B cell (primary cell): ENCODE data around the gene PDZD7. TPM values are rescaled to one million over a fixed set of nuclear protein-coding genes. Genes with fewer than 3 reads are reported as not detected.

ENCODE experiments used
- ATAC-seq: fragments of 200-7000 bp; cut with Tn5 transposase; one replicate; pipeline ENCODE4 v1.10.0; 2021; ENCODE audit warnings: low read depth, mild to moderate bottlenecking, moderate number of reproducible peaks, moderate library complexity
- CTCF ChIA-PET: fragments of 350-600 bp; sonication (Branson Sonifier 250); formaldehyde crosslinking; loops from one replicate; lab custom pipeline; 2021; ENCODE audit warnings: antibody characterized with exemption, inconsistent platforms; lab: Charles Lee
- POLR2A ChIA-PET: fragments of 350-600 bp; sonication (Branson Sonifier 250); formaldehyde crosslinking; loops from one replicate; lab custom pipeline; 2021; ENCODE audit warnings: antibody characterized with exemption; lab: Charles Lee
- DNase-seq: peaks from one replicate; pipeline ENCODE4 v3.0.0; 2013
- H2AFZ ChIP-seq: 2 replicates; pipeline ENCODE4 v1.6.1; 2012; ENCODE audit warnings: mild to moderate bottlenecking, low read depth, low read length; ENCODE audit not compliant: insufficient read depth, poor library complexity, severe bottlenecking
- H3K27ac ChIP-seq, 2 donors: 1 replicate in 1 of 2; 2 replicates in 1 of 2; pipeline ENCODE4 v1.5.1; 2012 to 2013; ENCODE audit warnings: low read length in 2 of 2, mild to moderate bottlenecking in 2 of 2, moderate library complexity in 1 of 2
- H3K27me3 ChIP-seq, 4 experiments: fragments of 200-600 bp in 1 of 4; sonication (generic) in 1 of 4; replicated peaks in 1 of 4; 1 replicate in 2 of 4; 2 replicates in 2 of 4; pipeline versions ENCODE4 v1.6.1 to v1.7.0; 2013 to 2016; ENCODE audit warnings: low read length in 3 of 4, mild to moderate bottlenecking in 2 of 4, mixed read lengths in 1 of 4, moderate library complexity in 1 of 4; ENCODE audit not compliant: insufficient read depth in 4 of 4, control insufficient read depth in 3 of 4; ENCODE audit errors: control extremely low read depth in 1 of 4
- H3K36me3 ChIP-seq, 2 experiments: replicated peaks in 1 of 2; 1 replicate in 1 of 2; 2 replicates in 1 of 2; pipeline versions ENCODE4 v1.6.1 to v1.7.1; 2013; ENCODE audit warnings: low read length in 1 of 2; ENCODE audit not compliant: insufficient read depth in 2 of 2, control insufficient read depth in 1 of 2; ENCODE audit errors: control extremely low read depth in 1 of 2, extremely low read depth in 1 of 2
- H3K4me1 ChIP-seq, 2 donors: fragments of 200-600 bp in 1 of 2; sonication (generic) in 1 of 2; 1 replicate in 1 of 2; 2 replicates in 1 of 2; pipeline versions ENCODE4 v1.5.1 to v1.6.1; 2013 to 2017; ENCODE audit warnings: low read length in 2 of 2; ENCODE audit not compliant: control insufficient read depth in 2 of 2, insufficient read depth in 2 of 2
- H3K4me2 ChIP-seq: replicated peaks from 2 replicates; pipeline ENCODE3; 2012; ENCODE audit warnings: mild to moderate bottlenecking, low read depth, low read length; ENCODE audit not compliant: poor library complexity, severe bottlenecking
- H3K4me3 ChIP-seq, 5 experiments: fragments of 200-600 bp in 1 of 5; sonication (generic) in 1 of 5; 1 replicate in 3 of 5; 2 replicates in 2 of 5; pipeline versions ENCODE4 v1.5.1 to v1.7.0; 2011 to 2016; ENCODE audit warnings: low read length in 4 of 5, mild to moderate bottlenecking in 4 of 5, low read depth in 2 of 5, control low read depth in 1 of 5, moderate library complexity in 1 of 5; ENCODE audit not compliant: insufficient read depth in 1 of 5; ENCODE audit errors: control extremely low read depth in 1 of 5, extremely low read depth in 1 of 5
- H3K79me2 ChIP-seq: fragments of 200-600 bp; sonication (generic); one replicate; pipeline ENCODE4 v1.6.0; 2016; ENCODE audit warnings: low read length; ENCODE audit not compliant: control insufficient read depth, insufficient read depth
- H3K9ac ChIP-seq: fragments of 200-600 bp; sonication (generic); 2 replicates; pipeline ENCODE4 v1.6.1; 2017; ENCODE audit warnings: mild to moderate bottlenecking, low read length, moderate library complexity
- H3K9me3 ChIP-seq, 3 donors: one replicate each; pipeline versions ENCODE4 v1.6.1 to v1.7.1; 2013; ENCODE audit warnings: low read length in 2 of 3; ENCODE audit not compliant: control insufficient read depth in 2 of 3, insufficient read depth in 1 of 3; ENCODE audit errors: control extremely low read depth in 1 of 3
- H4K20me1 ChIP-seq: 2 replicates; pipeline ENCODE4 v1.6.0; 2012; ENCODE audit warnings: mild to moderate bottlenecking, low read length; ENCODE audit not compliant: insufficient read depth, control insufficient read depth, poor library complexity, severe bottlenecking
- H3K27ac Mint-ChIP-seq: one replicate; pipeline ENCODE4 v1.8.0; 2021; ENCODE audit warnings: mixed read lengths
- H3K27me3 Mint-ChIP-seq: one replicate; pipeline ENCODE4 v1.8.0; 2021; ENCODE audit warnings: mixed read lengths
- H3K4me1 Mint-ChIP-seq: one replicate; pipeline ENCODE4 v1.8.0; 2021; ENCODE audit warnings: mixed read lengths
- H3K4me3 Mint-ChIP-seq: one replicate; pipeline ENCODE4 v1.8.0; 2021; ENCODE audit warnings: mixed read lengths
- H3K9me3 Mint-ChIP-seq: one replicate; pipeline ENCODE4 v1.8.0; 2022; ENCODE audit warnings: mixed read lengths; ENCODE audit not compliant: insufficient read depth
- EZH2 ChIP-seq: IDR thresholded peaks from 2 replicates; pipeline ENCODE4 v1.6.1; 2012; ENCODE audit warnings: borderline replicate concordance, low read depth, mild to moderate bottlenecking, moderate library complexity, low read length; ENCODE audit not compliant: insufficient read depth, poor library complexity, severe bottlenecking
- WGBS: methylation state at CpG from one replicate; pipeline ENCODE4 v1.1.5; 2013; ENCODE audit warnings: missing lambda C conversion rate; ENCODE audit not compliant: insufficient coverage; 5-methylcytosine and 5-hydroxymethylcytosine counted together
- intact Hi-C: fragments of 100-400 bp; cut with micrococcal nuclease; formaldehyde crosslinking; loops from one replicate; pipeline ENCODE4 v1.10.0; 2022
- polyA plus RNA-seq: library from polyadenylated mRNA; depleted of rRNA; stranded (reverse); fragments of >200 nt; gene quantifications from 2 replicates; pipeline ENCODE4 v1.2.3, GENCODE V29; 2012
- total RNA-seq, 2 donors: library from RNA; stranded (reverse); fragments of 120-200 nt in 1 of 2; gene quantifications; 1 replicate in 1 of 2; 2 replicates in 1 of 2; pipeline versions ENCODE4 v1.2.3 to v1.2.4, GENCODE V29; 2013 to 2022
- TF ChIP-seq, protein P1 (sequence below): fragments of 200-600 bp; IDR thresholded peaks from one replicate; pipeline ENCODE4 v1.8.0; 2022; ENCODE audit warnings: antibody characterized with exemption, mild to moderate bottlenecking

PDZD7 gene
- total and polyA plus RNA-seq, 2 donors (not counting 1 experiment from before 2014, with no cell fraction given), result 0.64 to 0.69 TPM

DNA sequence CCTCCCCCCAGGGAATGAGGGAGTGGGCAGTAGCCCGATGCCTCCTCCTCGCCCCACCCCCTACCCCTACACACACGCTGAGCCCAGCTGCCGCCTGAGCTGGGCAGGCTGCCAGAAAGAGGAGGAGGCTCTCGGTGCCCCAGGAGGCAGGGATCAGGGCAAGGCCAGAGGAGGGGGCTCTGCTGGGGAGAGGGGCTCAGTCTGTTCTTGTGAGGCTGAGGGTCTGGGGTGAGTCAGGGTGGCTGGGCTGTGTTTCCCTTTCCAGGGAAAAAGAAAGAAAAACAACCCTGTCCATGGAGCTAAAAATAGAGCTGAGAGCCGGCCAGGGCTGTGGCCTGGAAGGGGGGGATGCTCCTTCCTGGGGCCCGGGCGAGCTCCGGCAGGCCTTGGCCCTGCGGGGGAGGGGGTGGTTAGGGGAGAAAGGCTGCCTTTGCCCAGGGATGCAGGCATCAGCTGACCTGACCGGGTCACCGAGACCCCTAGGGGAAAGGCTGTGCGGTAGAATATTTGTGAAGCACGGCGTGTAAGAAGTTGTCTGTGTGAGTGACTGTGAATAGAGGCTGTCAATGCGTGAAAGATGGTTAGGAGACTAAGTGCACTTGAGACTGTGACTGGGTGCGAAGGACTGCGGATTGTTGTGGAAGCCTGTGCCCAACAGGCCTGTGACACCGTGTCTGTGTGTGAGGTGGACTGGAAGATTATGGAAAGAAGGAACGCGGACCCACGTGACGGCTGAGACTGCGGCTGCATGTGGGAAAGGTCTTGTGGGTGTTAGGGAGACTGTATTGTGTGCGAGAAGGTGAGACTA is 32.5 kb downstream of the PDZD7 start:
- peaks cover 25% of the 10 kb centered on the region for H4K20me1 ChIP-seq
- peaks cover 0 to 2% (median 0%) of the 10 kb centered on the region in 4 experiments for H3K27me3 ChIP-seq
- peak overlapping the region; percentile 84 to 87 for H3K27ac ChIP-seq
- 2% methylated on average over 21 of the region's 25 CpGs for WGBS
- peak overlapping the region; percentile 81 for H2AFZ ChIP-seq
- H3K4me2 ChIP-seq, result peak overlapping the region; percentile 95
- peaks cover 22 to 34% of the 10 kb centered on the region in 2 donors for H3K4me1 ChIP-seq
- CTCF ChIA-PET, result interaction anchor here (0.6 to 8.4 kb wide), 14 partner anchors 8 to 69 kb away, joined by 3 to 70 read pairs (median 8); partner anchors contain the start of genes MRPL43, PDZD7, SFXN3 and TWNK
- H3K27ac Mint-ChIP-seq, result peak overlapping the region; percentile 96
- no peaks in the 10 kb centered on the region for H3K79me2 ChIP-seq
- H3K9me3 ChIP-seq, result no peaks in the 10 kb centered on the region
- DNase-seq, result peak; percentile 82
- H3K4me3 Mint-ChIP-seq, result peak overlapping the region; percentile 95
- H3K4me1 Mint-ChIP-seq, result peaks cover 29% of the 10 kb centered on the region
- H3K9ac ChIP-seq, result peak overlapping the region; percentile 81
- H3K27me3 Mint-ChIP-seq, result no peaks in the 10 kb centered on the region
- intact Hi-C loops, result loop anchor here (5.0 kb wide), 1 partner anchor 1376 kb away; the partner anchor contains the start of gene SLC25A28
- no peaks in the 10 kb centered on the region for H3K9me3 Mint-ChIP-seq
- TF ChIP-seq, protein P1, sequence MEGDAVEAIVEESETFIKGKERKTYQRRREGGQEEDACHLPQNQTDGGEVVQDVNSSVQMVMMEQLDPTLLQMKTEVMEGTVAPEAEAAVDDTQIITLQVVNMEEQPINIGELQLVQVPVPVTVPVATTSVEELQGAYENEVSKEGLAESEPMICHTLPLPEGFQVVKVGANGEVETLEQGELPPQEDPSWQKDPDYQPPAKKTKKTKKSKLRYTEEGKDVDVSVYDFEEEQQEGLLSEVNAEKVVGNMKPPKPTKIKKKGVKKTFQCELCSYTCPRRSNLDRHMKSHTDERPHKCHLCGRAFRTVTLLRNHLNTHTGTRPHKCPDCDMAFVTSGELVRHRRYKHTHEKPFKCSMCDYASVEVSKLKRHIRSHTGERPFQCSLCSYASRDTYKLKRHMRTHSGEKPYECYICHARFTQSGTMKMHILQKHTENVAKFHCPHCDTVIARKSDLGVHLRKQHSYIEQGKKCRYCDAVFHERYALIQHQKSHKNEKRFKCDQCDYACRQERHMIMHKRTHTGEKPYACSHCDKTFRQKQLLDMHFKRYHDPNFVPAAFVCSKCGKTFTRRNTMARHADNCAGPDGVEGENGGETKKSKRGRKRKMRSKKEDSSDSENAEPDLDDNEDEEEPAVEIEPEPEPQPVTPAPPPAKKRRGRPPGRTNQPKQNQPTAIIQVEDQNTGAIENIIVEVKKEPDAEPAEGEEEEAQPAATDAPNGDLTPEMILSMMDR, result no peak
- TF ChIP-seq EZH2, result no peak
- peaks cover 0 to 10% of the 10 kb centered on the region in 2 experiments for H3K36me3 ChIP-seq
- POLR2A ChIA-PET, result interaction anchor here (0.9 to 3.4 kb wide), 5 partner anchors 11 to 85 kb away, joined by 3 to 15 read pairs (median 6); partner anchors contain the start of genes MRPL43, PDZD7, SFXN3 and SLF2
- ATAC-seq, result peak; percentile 20
- H3K4me3 ChIP-seq, result peak overlapping the region; percentile 37 to 89 (median 86)
